Hematopoietic multipotent progenitor cell (in vitro differentiated cells): ENCODE results near the gene CPD. TPM values are rescaled to one million over a fixed set of nuclear protein-coding genes. Genes with fewer than 3 reads are reported as not detected.
"Not testable (repeated sequence)": the region's sequence is repeated elsewhere in the genome, so short reads cannot be mapped to it uniquely, and the experiment has no call there.

Experiments
- DNase-seq, 3 donors: peaks; one replicate each; pipeline ENCODE4 v3.0.0-alpha.2; 2011 to 2015; ENCODE audit warnings: low read depth in 2 of 3, low spot score in 2 of 3
- total RNA-seq: library from RNA; depleted of rRNA; stranded (reverse); fragments of >200 nt; gene quantifications from one replicate; pipeline ENCODE4 v1.2.3, GENCODE V29; 2012

The CPD gene
- 21.5 TPM for total RNA-seq

DNA sequence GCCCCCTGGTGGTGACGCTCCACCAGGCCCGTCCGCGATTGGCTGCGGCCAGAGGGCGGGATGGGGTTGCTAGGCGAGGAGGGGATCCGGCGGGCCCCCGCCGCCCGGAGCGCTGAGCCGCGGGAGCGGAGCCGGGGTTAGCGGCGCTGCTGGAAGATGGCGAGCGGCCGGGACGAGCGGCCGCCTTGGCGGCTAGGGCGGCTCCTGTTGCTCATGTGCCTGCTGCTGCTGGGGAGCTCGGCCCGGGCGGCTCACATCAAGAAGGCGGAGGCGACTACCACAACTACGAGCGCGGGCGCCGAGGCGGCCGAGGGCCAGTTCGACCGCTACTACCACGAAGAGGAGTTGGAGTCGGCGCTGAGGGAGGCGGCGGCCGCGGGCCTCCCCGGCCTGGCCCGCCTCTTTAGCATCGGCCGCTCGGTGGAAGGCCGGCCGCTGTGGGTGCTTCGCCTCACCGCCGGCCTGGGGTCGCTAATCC, at the start of gene CPD:
CPD (plus strand) TSS at position 103 of the 478 bp plus-strand sequence; CDS start at position 157, 54 bp downstream.
- DNase-seq: peak; percentile 92 to 94 (median 93)

DNA sequence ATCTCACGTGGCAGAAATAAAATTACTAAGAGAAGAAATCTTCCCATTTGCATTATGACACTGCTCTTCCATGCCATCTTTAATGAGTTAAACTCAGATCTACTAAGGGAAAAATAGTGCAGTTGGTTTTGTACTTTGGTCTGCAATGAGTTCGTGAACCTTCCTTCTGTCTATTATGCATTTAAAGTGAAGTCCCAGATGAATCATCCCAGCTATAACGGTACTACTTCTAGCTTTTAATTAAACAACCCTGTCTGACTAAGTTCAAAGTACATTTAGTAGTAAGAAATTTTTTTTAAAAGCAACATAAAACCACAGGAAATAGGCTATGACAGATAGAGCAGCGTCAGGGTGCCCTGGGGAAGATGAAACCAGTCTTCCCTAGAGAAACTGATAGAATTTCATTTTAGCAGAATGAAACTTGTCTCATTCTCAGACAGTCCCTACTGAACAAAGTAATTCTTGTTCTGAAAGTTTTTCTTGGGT, 46.6 kb upstream of the CPD start:
- DNase-seq: peak in 2 of 3 donors; percentile 43 to 51

DNA sequence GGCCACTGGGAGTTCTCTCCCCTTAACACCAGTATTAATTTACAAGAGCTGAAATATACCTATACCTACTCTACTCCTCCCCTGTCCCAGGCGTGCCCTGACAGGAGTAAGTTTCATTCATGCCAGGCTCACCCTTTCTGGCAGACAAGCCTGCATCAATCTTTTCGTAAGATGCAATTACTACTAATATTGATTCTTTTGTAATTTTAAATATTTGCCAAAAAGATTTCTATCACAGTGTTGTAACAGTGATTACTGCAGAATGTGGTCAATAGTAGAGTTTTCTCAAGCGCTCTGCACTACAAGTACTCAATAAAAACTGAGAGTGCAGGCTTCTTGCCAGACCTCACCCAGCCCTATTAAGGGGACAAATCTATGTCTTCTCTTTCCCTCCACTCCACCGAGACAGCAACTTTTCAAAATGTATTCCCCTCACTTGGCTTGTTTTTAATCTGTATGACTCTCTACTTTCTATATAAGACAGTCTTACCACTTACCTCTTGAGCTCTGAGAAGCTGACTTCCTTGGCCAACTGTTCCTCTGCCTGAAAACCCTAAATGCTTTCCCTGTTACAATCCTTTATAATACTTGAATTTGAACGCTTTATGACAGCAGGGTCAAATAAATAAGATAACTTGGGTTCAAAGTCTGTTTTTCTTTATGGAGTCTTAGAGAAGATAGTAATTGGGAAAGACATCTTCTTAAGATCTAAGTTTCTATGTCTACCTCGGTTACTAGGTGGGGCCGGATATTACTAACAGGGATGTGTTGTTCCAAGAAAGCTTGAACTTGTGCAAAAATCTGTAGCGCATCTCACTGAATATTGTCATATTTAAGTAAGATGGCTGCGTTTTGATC, 45.0 kb upstream of the CPD start, which contains the start of gene TMIGD1:
TMIGD1 (minus strand) TSS at position 555 of the 858 bp plus-strand sequence. CDS start 1,924 bp downstream, outside the sequence.
- no peak for DNase-seq

DNA sequence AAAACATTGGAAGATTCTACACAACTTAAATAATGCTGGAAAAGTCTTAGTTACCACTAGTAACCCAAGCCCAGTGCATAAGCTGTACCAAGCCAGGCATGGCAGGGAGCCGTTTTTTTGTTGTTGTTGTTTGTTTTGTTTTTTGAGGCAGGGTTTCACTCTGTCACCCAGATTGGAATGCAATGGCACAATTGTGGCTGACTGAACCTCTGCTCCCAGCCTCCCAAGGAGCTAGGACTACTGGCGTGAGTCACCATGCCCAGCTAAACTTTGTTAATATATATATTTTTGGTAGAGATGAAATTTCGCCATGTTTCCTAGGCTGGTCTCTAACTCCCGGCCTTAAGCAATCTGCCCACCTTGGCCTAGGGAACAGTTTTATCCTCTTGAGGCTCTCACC, 44.3 kb upstream of the CPD start:
- DNase-seq: no peak

DNA sequence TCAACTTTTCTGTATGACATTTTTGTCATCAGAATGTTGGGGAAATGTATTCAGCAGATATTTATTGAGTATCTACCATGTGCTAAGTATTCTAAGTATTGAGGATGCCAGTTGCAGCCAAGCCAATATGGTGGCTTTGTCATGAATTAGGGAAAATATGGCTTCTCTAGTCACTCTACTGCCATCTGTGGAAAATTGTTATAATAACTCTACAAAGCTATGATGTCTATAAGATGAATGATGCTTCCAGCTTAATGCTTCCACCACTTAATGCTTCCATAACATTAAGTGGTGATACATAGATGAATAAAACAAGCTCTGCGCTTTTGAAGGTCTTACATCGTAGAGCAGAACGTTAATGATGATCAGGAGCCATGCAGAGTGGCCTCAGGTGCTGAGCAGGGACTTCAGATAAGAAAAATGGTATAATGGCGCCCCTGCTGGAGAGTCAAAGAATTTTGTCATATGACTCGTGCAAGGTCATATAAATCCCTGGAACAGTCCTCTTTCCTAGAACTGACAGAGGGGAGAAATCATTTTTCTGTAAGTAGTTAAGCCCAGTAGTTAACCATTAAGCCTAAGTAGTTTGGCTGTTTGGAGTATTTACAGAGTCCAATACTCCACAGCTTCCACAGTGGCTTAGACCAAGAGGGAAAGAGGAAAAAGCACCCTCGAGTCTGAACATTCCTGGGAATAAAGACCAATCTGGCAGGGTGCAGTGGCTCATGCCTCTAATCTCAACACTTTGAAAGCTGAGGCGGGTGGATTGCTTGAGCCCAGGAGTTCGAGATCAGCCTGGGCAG, 42.2 kb upstream of the CPD start:
- DNase-seq: peak; percentile 61 to 68 (median 62)

DNA sequence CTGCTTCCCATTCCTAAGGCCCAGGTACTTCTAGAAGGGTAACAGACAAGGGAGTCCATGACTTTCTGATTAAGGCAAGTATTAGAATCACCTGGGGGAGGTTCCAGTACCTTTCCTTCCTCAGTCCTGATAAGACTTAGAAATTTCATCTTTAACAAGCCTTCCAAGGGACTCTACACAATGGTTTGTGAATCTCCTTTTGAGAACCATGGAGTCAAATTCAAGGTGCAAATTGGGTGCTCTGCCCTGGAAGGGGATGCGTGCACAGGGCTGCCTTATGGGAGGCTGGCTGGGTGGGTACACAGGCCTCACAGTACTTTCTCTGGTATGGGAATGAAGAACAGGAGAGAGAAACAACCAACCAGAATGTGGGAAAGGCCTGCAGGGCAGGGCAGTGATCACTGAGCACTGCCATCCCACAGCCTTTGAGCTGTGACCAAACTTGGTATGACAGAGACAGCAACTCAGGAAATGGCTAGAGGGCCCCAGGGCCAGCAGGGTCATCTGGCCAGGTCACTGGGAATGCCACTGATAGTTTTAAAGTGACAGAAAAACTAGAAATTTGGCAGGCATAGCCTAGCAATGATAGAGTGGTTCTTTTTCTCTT, 41.2 kb upstream of the CPD start:
- no peak for DNase-seq

GRCh38 chr17:30339086-30339485, 39.6 kb upstream of the CPD start:
- DNase-seq: no peak

DNA sequence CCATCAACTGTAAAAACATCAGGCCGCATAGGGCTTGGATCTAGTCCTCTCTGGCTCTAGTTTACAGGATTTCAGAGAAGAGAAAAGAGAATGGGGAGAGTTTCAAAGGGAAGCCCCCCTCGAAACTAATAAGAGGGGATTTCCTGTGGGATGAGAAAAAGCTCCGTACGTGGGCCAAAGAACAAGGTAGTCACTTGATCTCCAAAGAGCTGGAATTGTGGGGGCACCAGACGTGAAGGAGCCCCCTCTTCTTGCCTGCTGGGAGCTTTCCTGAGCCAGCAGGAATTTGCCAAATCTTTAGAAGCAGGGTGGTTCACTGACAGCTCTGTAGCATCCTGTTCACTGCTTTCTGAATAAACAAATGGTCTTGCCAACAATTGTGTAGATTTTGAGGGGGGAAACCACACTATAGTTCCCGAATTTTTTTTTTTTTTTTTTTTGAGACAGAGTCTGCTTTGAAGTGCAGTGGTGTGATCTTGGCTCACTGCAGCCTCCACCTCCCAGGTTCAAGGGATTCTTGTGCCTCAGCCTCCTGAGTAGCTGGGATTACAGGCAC, 37.8 kb upstream of the CPD start:
- DNase-seq: no peak

- no peak for DNase-seq
These were observed 37.0 kb upstream of the CPD start for GRCh38 chr17:30341703-30342249.

DNA sequence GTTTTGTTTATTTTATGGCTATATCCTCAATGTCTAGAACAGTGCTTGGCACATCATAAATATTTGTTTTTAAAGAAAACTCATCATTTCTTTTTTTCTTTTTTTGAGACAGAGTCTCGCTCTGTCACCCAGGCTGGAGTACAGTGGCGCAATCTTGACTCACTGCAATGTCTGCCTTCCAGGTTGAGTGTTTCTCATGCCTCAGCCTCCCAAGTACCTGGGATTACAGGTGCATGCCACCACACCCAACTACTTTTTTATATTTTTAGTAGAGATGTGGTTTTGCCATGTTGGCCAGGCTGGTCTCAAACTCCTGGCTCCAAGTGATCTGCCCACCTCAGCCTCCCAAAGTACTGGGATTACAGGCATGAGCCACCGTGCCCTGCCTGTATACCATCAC, 35.5 kb upstream of the CPD start:
- DNase-seq: not testable (repeated sequence)

GRCh38 chr17:30343796-30344195, 34.9 kb upstream of the CPD start:
- DNase-seq: no peak

GRCh38 chr17:30344283-30345088, 34.2 kb upstream of the CPD start:
- peak in 1 of 3 donors; percentile 26 for DNase-seq

GRCh38 chr17:30345089-30345433, 33.7 kb upstream of the CPD start:
- no peak for DNase-seq

GRCh38 chr17:30345527-30346075, 33.1 kb upstream of the CPD start:
- DNase-seq: no peak

DNA sequence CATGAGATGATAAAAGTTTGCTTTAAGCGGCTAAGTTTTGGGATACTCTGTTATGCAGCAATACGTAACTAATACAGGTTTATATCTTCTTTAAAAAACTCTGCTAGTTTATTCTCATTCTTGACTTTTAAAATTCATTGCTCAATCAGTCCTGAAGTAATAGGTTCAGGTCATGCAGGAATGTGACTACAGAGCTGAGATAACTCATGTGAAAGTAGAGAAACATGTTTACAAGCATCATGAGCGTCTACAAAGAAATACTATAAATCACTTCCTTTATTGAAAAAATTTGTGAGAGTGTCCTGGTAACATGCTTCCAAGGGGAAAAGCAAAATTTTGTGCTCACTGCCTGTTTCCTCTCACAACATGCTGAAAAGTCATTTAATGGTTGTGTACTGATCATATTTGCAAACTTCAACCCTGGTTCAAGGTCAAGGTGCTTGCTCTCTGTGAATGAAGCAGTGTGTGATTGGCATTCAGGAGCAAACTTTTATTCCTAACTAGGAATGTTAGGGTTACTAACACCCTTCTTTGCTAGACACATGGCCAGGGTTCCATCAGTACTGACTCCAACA, 32.4 kb upstream of the CPD start:
- DNase-seq: no peak

DNA sequence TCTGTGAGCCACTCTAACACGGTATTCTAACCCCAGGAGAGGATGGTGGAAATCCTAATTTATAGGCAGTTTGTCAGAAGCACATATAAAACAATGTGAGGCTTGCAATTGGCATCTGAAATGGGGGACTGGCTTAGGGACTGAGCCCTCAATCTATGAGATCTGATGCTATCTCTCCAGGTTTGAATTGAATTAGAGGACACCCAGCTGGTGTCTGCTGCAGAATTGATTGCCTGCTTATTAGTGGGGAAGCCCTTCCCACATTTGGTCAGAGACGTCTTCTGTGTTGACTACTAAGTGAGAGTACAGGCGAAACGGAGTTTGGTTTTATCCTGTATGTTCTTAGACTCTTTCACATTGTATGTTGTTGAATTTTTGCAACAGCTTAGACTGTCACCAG, 31.2 kb upstream of the CPD start:
- DNase-seq: no peak

DNA sequence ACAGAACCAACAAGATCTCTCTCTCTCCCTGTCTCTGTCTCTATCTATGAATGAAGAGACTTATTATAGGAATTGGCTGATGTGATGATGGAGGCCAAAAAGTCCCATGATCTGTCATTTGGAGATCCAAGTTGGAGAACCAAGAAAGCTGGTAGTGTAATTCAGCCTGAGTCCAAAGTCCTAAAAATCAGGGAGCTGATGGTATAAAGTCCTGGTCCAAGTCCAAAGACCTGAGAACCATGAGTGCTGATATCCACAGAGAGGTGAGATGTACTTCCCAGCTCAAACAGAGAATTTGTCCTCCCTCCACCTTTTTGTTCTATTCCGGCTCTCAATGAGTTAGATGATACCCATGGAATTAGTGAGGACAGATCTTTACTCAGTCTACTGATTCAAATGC, 29.5 kb upstream of the CPD start:
- no peak for DNase-seq

GRCh38 chr17:30351263-30351662, 27.5 kb upstream of the CPD start:
- not testable (repeated sequence) for DNase-seq

GRCh38 chr17:30351735-30352134, 27.0 kb upstream of the CPD start:
- DNase-seq: no peak
